MCF 10A (cell line): ENCODE results near the gene CSF2RB. TPM values are rescaled to one million over a fixed set of nuclear protein-coding genes. Genes with fewer than 3 reads are reported as not detected.

Experiments used
- Bru-seq: library from RNA; stranded (reverse); fragments of 400-500 nt; gene quantifications from one replicate; lab custom pipeline; 2021; lab: Mats Ljungman, UMichigan
- BruChase-seq, 2 experiments: library from RNA; stranded (reverse); fragments of 400-500 nt; gene quantifications; one replicate each; lab custom pipeline; 2021; lab: Mats Ljungman, UMichigan
- BruUV-seq: library from RNA; stranded (reverse); fragments of 400-500 nt; replicated peaks from 2 replicates; lab custom pipeline; 2021; lab: Mats Ljungman, UMichigan
- CTCF ChIA-PET: fragments of 300-600 bp; sonication (Branson Sonifier 250); formaldehyde crosslinking; extraction: SDS; loops from one replicate; lab custom pipeline; 2021; ENCODE audit warnings: antibody characterized with exemption, inconsistent platforms; lab: Yijun Ruan, JAX
- POLR2A ChIA-PET: fragments of 300-600, 350-650 bp; sonication (Branson Sonifier 250); formaldehyde crosslinking; extraction: SDS; loops from one replicate; lab custom pipeline; 2020; ENCODE audit warnings: antibody characterized with exemption, inconsistent platforms; lab: Yijun Ruan, JAX
- DNase-seq: peaks from one replicate; pipeline ENCODE4 v3.0.0-alpha.2; 2018; ENCODE audit not compliant: unreplicated experiment
- H3K27ac Mint-ChIP-seq: one replicate; pipeline ENCODE4 v1.8.0; 2022; ENCODE audit warnings: mild to moderate bottlenecking, low read depth, mixed read lengths; ENCODE audit not compliant: unreplicated experiment
- H3K27me3 Mint-ChIP-seq: one replicate; pipeline ENCODE4 v1.8.0; 2022; ENCODE audit warnings: mixed read lengths; ENCODE audit not compliant: insufficient read depth, unreplicated experiment
- H3K36me3 Mint-ChIP-seq: one replicate; pipeline ENCODE4 v1.8.0; 2022; ENCODE audit warnings: mild to moderate bottlenecking, moderate library complexity, mixed read lengths; ENCODE audit not compliant: insufficient read depth, unreplicated experiment
- H3K4me1 Mint-ChIP-seq: one replicate; pipeline ENCODE4 v1.8.0; 2022; ENCODE audit warnings: mixed read lengths; ENCODE audit not compliant: insufficient read depth, unreplicated experiment
- H3K4me3 Mint-ChIP-seq: one replicate; pipeline ENCODE4 v1.8.0; 2022; ENCODE audit warnings: mild to moderate bottlenecking, moderate library complexity, mixed read lengths; ENCODE audit not compliant: unreplicated experiment
- H3K9me3 Mint-ChIP-seq: one replicate; pipeline ENCODE4 v1.8.0; 2022; ENCODE audit warnings: mixed read lengths; ENCODE audit not compliant: unreplicated experiment
- intact Hi-C: fragments of 100-400 bp; cut with micrococcal nuclease; formaldehyde crosslinking; loops from 2 replicates; pipeline ENCODE4 v1.14.1; 2022
- long read RNA-seq: library from polyadenylated mRNA; stranded (forward); transcript quantifications from one replicate; pipeline ENCODE4 v2.0.0, GENCODE V29; 2022
- total RNA-seq: library from RNA; stranded (reverse); gene quantifications from 2 replicates; pipeline ENCODE4 v1.2.3, GENCODE V29; 2022
- TF ChIP-seq, protein P1 (sequence below): fragments of 200-600 bp; IDR thresholded peaks from one replicate; pipeline ENCODE4 v1.8.0; 2022; ENCODE audit warnings: antibody characterized with exemption, mild to moderate bottlenecking; ENCODE audit not compliant: unreplicated experiment

CSF2RB gene
- not detected in 2 replicates for total RNA-seq
- Bru-seq, nascent RNA: not detected
- BruChase-seq, experiment 1, labeled RNA remaining after a 6-hour chase: not detected
- not detected for BruChase-seq, experiment 2, labeled RNA remaining after a 2-hour chase
- long read RNA-seq: 0 reads

DNA sequence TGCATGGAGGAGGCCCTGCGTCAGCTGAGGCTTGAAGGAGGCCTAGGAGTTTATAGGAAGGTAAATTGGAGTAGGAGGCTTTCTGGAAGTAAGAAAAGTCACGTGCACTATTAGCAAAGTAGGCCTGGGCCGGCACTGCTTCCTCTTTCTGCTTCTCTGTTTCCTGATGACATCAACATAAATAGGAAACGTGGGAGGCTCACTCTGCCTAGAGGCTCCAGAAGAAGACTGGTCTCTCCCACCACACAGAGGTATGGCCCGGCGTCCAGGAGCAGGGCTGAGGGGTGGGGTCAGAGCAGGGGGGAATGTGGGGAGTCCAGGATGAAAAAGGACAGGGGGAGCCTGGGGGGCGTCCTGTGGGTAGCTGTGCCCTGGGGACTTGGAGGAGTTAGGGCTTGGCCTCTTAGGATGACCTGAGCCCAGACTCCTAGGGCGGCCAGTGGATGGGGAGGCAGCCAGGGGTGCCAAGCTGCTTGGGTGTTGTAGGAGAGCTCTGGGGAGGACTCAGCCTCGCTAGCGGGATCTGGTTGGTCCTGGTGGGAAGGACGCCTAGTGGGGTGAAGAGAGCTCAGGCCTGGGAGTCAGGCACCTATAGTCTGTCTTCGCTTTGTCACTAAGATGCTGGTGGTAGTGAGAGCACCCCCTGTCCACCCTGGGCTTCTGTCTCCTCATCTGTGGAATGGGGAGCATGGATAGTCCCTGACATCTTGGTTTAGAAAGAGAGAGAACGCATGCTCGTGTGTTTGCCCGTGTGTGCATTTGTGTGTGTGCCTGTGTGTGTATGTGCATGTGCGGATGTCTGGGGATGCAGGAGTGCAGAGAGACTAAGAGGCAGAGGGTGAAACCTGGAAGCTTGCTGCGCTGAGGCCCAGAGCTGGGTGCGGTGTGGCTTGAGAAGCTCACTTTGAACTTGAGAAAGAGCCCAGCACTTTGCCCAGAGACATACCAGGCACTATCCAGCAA, at the start of gene CSF2RB:
CSF2RB (plus strand) TSS at position 202 of the 963 bp plus-strand sequence. CDS start 8,580 bp downstream, outside the sequence.
- CTCF ChIA-PET: interaction anchor here (0.7 to 1.0 kb wide), 3 partner anchors 10 to 56 kb away, joined by 3 read pairs; no protein-coding TSS in a partner anchor
- no peak for DNase-seq
- intact Hi-C loops: no loop called here
- H3K4me3 Mint-ChIP-seq: no peak within 1 kb of the TSS
- POLR2A ChIA-PET: no interaction called here
- TF ChIP-seq, protein P1, sequence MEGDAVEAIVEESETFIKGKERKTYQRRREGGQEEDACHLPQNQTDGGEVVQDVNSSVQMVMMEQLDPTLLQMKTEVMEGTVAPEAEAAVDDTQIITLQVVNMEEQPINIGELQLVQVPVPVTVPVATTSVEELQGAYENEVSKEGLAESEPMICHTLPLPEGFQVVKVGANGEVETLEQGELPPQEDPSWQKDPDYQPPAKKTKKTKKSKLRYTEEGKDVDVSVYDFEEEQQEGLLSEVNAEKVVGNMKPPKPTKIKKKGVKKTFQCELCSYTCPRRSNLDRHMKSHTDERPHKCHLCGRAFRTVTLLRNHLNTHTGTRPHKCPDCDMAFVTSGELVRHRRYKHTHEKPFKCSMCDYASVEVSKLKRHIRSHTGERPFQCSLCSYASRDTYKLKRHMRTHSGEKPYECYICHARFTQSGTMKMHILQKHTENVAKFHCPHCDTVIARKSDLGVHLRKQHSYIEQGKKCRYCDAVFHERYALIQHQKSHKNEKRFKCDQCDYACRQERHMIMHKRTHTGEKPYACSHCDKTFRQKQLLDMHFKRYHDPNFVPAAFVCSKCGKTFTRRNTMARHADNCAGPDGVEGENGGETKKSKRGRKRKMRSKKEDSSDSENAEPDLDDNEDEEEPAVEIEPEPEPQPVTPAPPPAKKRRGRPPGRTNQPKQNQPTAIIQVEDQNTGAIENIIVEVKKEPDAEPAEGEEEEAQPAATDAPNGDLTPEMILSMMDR: no peak
- peaks cover 6% of the 10 kb centered on the region for H3K36me3 Mint-ChIP-seq
- no peaks in the 10 kb centered on the region for H3K4me1 Mint-ChIP-seq
- no peaks in the 10 kb centered on the region for H3K9me3 Mint-ChIP-seq
- H3K27me3 Mint-ChIP-seq: peaks cover 80% of the 10 kb centered on the region
- no TSS peak for BruUV-seq
- no peak within 1 kb of the TSS for H3K27ac Mint-ChIP-seq

DNA sequence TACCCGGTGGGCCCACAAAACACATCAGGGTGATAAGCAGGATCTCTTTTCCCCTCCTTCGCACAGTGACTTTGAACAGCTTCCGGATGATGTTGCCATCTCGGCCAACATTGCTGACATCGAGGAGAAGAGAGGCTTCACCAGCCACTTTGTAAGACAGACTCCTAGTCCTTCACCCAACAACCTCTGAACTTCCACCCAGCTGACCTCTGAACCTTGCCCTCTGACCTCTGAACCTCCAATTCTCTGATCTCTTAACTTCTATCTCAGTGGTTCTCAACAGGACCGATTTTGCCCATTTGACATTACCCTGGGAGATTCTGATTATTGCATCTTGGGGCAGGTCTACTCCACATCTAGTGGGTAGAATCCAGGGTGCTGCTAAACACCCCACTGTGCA, 49.4 kb upstream of the CSF2RB start:
- Mint-ChIP-seq H3K4me3 (no peak overlapping the region), H3K9me3 (no peaks in the 10 kb centered on the region), H3K27me3 (peaks cover 28% of the 10 kb centered on the region), H3K4me1 (peaks cover 14% of the 10 kb centered on the region), H3K36me3 (no peaks in the 10 kb centered on the region), H3K27ac (no peak overlapping the region)
- ChIA-PET POLR2A (interaction anchor here (0.5 kb wide), 1 partner anchor 114 kb away, joined by 3 read pairs; no protein-coding TSS in a partner anchor), CTCF (interaction anchor here (0.6 to 8.6 kb wide), 3 partner anchors 8 to 335 kb away, joined by 3 to 93 read pairs (median 3); no protein-coding TSS in a partner anchor)
- no peak for DNase-seq
- BruUV-seq: no TSS peak
- intact Hi-C loops: no loop called here
- TF ChIP-seq, protein P1: no peak

DNA sequence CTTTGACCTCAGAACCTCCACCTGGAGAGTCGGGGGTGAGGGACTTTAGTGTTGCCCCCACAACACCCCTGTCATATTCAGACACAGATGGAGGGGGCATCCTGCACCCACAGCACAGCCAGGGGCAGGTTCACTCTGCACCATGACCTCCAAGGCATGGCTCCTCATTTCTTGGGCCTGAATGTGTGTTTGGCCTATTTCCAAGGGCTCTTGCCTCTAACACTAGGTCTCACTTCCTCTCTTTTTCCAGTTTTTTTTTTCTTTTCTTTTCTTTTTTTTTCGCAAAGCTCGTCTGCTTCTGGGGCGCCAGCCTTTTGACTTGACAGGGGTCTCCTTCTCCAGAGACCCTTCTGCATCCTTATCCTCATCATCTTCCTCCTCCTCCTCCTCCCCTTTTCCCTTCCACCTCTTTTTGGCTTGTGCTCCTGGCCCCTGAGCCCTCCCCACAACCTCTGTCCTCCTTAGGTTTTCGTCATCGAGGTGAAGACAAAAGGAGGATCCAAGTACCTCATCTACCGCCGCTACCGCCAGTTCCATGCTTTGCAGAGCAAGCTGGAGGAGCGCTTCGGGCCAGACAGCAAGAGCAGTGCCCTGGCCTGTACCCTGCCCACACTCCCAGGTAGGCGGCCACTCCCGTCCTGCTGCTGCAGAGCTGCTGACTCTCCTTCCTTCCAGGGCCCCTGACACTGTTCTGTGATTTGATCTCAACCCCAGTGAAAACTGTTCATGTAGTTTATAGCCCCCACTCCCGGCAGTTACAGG, 48.8 kb upstream of the CSF2RB start:
- no peak for DNase-seq
- ChIA-PET CTCF (interaction anchor here (0.6 to 8.6 kb wide), 7 partner anchors 8 to 335 kb away, joined by 3 to 93 read pairs (median 4); no protein-coding TSS in a partner anchor), POLR2A (interaction anchor here (1.0 kb wide), 1 partner anchor 327 kb away, joined by 3 read pairs; no protein-coding TSS in a partner anchor)
- Mint-ChIP-seq H3K27ac (no peak overlapping the region), H3K36me3 (no peaks in the 10 kb centered on the region), H3K4me3 (no peak overlapping the region), H3K9me3 (no peaks in the 10 kb centered on the region), H3K27me3 (peaks cover 28% of the 10 kb centered on the region), H3K4me1 (peaks cover 13% of the 10 kb centered on the region)
- BruUV-seq: no TSS peak
- intact Hi-C loops: no loop called here
- TF ChIP-seq, protein P1: no peak
